ENCODE results near the gene DUSP22.

DNA sequence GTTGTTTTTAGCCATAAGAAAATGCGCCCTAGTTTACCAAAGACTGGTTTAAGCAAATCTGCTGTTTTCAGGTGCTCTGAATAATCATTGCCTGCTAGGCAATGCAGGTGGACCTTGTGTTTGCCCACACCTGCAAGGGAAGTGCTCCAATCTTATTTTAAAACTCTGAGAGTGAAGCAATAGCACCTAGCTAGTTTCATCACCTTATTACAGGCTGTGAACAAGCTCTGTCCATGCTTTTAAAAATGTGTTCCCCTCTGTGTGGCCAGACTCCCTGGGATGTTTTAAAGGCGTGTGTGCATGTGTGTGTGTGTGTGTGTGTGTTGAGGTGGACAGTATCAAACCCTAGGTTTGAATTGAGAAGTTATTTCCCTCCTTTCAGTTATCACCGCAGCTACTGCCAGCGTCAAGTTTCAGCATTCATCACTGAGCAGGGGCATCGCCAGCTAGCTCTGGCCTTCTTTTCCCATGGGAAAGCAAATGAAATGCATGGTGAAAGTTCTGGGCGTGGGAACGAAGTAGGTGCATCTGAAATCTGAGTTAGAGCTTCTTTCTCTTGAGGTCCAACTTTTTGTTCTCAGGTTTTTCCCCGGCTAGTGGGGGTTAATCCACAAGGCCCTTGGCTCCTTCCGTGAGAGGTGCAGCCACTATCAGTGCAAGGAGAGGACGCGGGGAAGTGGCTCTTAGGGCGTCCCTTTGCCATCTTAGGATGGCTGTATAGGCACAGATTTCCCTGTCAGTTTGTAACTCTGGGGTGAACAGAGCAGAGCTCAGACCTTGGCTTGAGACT is 30.8 kb downstream of the DUSP22 start:
- no peak for TF ChIP-seq SRSF1 (IDR thresholded peaks at IDR 0.05; ENCODE audit: low read depth, low read length)
- TF ChIP-seq, protein P1, sequence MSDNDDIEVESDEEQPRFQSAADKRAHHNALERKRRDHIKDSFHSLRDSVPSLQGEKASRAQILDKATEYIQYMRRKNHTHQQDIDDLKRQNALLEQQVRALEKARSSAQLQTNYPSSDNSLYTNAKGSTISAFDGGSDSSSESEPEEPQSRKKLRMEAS (CRISPR knock-in tag; IDR thresholded peaks at IDR 0.05), result no peak
- no peak for TF ChIP-seq L3MBTL2 (IDR thresholded peaks at IDR 0.05)
- no peak for TF ChIP-seq GATAD2B (IDR thresholded peaks at IDR 0.05; ENCODE audit: borderline replicate concordance)
- TF ChIP-seq CREB1 (IDR thresholded peaks at IDR 0.05), result no peak
- no peak for TF ChIP-seq CREB1 (CRISPR knock-in tag; IDR thresholded peaks at IDR 0.05)
- TF ChIP-seq MXI1 (IDR thresholded peaks at IDR 0.05; ENCODE audit: low read depth, low read length), result no peak
- TF ChIP-seq EZH2 (IDR thresholded peaks at IDR 0.05; ENCODE audit: borderline replicate concordance, low read depth, low read length), result no peak
- TF ChIP-seq FOXJ2 (tag; IDR thresholded peaks at IDR 0.05), result no peak
- no peak for TF ChIP-seq POLR2AphosphoS5 (IDR thresholded peaks at IDR 0.05; ENCODE audit: control insufficient read depth, insufficient read depth, low read depth, low read length)
- no peak for TF ChIP-seq FOXP1 (CRISPR knock-in tag; IDR thresholded peaks at IDR 0.05)
